Limb (tissue), 2 donors: ENCODE measurements around the gene PCP4.

Experiments
- DNase-seq, 2 donors: peaks; one replicate each; pipeline ENCODE4 v3.0.0-alpha.2; 2016; ENCODE audit errors: extremely low spot score in 2 of 2

The PCP4 gene

GRCh38 chr21:39918558-39918957 is 51.3 kb downstream of the PCP4 start:
- DNase-seq, result no peak

GRCh38 chr21:39923476-39923875 is 56.2 kb downstream of the PCP4 start:
- no peak for DNase-seq

GRCh38 chr21:39924577-39925308 is 57.5 kb downstream of the PCP4 start:
- DNase-seq, result no peak

GRCh38 chr21:39927304-39927886 is 60.2 kb downstream of the PCP4 start:
- DNase-seq, result no peak

- no peak for DNase-seq
These were observed 65.1 kb downstream of the PCP4 start for GRCh38 chr21:39932335-39932734.

- no peak for DNase-seq
These were observed 67.7 kb downstream of the PCP4 start for GRCh38 chr21:39934895-39935294.

- no peak for DNase-seq
These were observed 68.5 kb downstream of the PCP4 start for GRCh38 chr21:39935716-39936115.

- DNase-seq, result peak in 1 of 2 donors; percentile 70
These were observed 70.9 kb downstream of the PCP4 start for GRCh38 chr21:39938086-39938625.

GRCh38 chr21:39946199-39946598 is 79.0 kb downstream of the PCP4 start:
- DNase-seq, result no peak

GRCh38 chr21:39947031-39947430 is 79.8 kb downstream of the PCP4 start:
- DNase-seq, result no peak

- DNase-seq, result no peak
These were observed 84.2 kb downstream of the PCP4 start for GRCh38 chr21:39951183-39952101.

GRCh38 chr21:39952265-39952664 is 85.0 kb downstream of the PCP4 start:
- DNase-seq, result no peak

GRCh38 chr21:39954570-39954969 is 87.3 kb downstream of the PCP4 start:
- DNase-seq, result no peak

- DNase-seq, result no peak
These were observed 88.1 kb downstream of the PCP4 start for GRCh38 chr21:39955326-39955725.

GRCh38 chr21:39956586-39956985 is 89.3 kb downstream of the PCP4 start:
- DNase-seq, result no peak

- no peak for DNase-seq
These were observed 91.5 kb downstream of the PCP4 start for GRCh38 chr21:39958731-39959130.

GRCh38 chr21:39961251-39961650 is 94.0 kb downstream of the PCP4 start:
- no peak for DNase-seq

- DNase-seq, result no peak
These were observed 97.8 kb downstream of the PCP4 start for GRCh38 chr21:39965026-39965425.

- DNase-seq, result no peak
These were observed 99.5 kb downstream of the PCP4 start for GRCh38 chr21:39966786-39967185.

- DNase-seq, result no peak
These were observed 100.8 kb downstream of the PCP4 start for GRCh38 chr21:39968010-39968409.

GRCh38 chr21:39969691-39970364 is 102.6 kb downstream of the PCP4 start:
- no peak for DNase-seq
